Activated B cell treated with CpG ODN at 0.5 μM for 24 hours (primary cell): ENCODE data around the gene ERAP2. TPM values are rescaled to one million over a fixed set of nuclear protein-coding genes. Genes with fewer than 3 reads are reported as not detected.

Source experiments
- ATAC-seq: fragments of 200-7000 bp; cut with Tn5 transposase; one replicate; pipeline ENCODE4 v1.10.0; 2021; ENCODE audit warnings: low read depth, mild to moderate bottlenecking, moderate library complexity
- CTCF ChIA-PET: fragments of 350-600 bp; sonication (Branson Sonifier 250); formaldehyde crosslinking; loops from one replicate; lab custom pipeline; 2021; ENCODE audit warnings: antibody characterized with exemption; lab: Charles Lee
- POLR2A ChIA-PET: fragments of 350-600 bp; sonication (Branson Sonifier 250); formaldehyde crosslinking; loops from one replicate; lab custom pipeline; 2021; ENCODE audit warnings: antibody characterized with exemption; lab: Charles Lee
- DNase-seq: peaks from one replicate; pipeline ENCODE4 v3.0.0; 2022
- H3K27ac Mint-ChIP-seq: one replicate; pipeline ENCODE4 v1.8.0; 2020; ENCODE audit warnings: mixed read lengths
- H3K27me3 Mint-ChIP-seq: one replicate; pipeline ENCODE4 v1.8.0; 2021; ENCODE audit warnings: mixed read lengths
- H3K36me3 Mint-ChIP-seq: one replicate; pipeline ENCODE4 v1.8.0; 2021; ENCODE audit warnings: low read depth, mixed read lengths
- H3K4me1 Mint-ChIP-seq: one replicate; pipeline ENCODE4 v1.8.0; 2021; ENCODE audit warnings: mixed read lengths
- H3K4me3 Mint-ChIP-seq: one replicate; pipeline ENCODE4 v1.8.0; 2020; ENCODE audit warnings: mild to moderate bottlenecking, mixed read lengths
- H3K9me3 Mint-ChIP-seq: one replicate; pipeline ENCODE4 v1.8.0; 2020; ENCODE audit warnings: mixed read lengths
- intact Hi-C: fragments of 100-400 bp; cut with micrococcal nuclease; formaldehyde crosslinking; loops from one replicate; pipeline ENCODE4 v1.15.1; 2024
- total RNA-seq: library from RNA; stranded (reverse); gene quantifications from 2 replicates; pipeline ENCODE4 v1.2.3, GENCODE V29; 2022
- TF ChIP-seq, protein P1 (sequence below): fragments of 200-600 bp; IDR thresholded peaks from one replicate; pipeline ENCODE4 v1.8.0; 2022; ENCODE audit warnings: antibody characterized with exemption, mild to moderate bottlenecking

ERAP2 gene
- total RNA-seq, 1 donor from 2014 or later: 80.9 TPM

DNA sequence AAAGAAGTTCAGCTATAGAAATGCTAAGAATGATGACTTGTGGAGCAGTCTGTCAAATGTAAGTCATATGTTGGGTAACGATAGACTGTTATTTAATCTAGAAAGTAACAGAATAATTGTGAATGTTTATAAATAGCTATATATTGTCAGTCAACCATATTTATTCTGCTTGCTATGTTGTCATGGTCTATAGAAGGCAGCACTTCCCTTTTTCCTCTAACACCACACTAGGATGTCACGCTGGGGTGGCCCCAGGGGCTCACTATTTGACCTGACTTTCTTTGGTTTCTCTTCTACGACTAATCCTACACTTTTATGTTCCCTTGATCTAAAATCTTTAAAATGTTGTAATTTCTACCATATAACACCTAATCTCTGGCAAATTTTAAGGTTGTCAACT, 20.5 kb downstream of the ERAP2 start:
- CTCF ChIA-PET: interaction anchor here (0.9 to 4.9 kb wide), 8 partner anchors 21 to 265 kb away, joined by 3 to 66 read pairs (median 4); partner anchors contain the start of genes ERAP1, ERAP2 and LNPEP
- DNase-seq (peak; percentile 39), ATAC-seq (peak; percentile 94)
- POLR2A ChIA-PET: interaction anchor here (0.6 to 3.6 kb wide), 20 partner anchors 9 to 286 kb away, joined by 3 to 62 read pairs (median 7); partner anchors contain the start of genes ERAP1, ERAP2, LNPEP and RIOK2
- intact Hi-C loops: loop anchor here (1.0 kb wide), 8 partner anchors 11 to 112 kb away; partner anchors contain the start of genes ERAP1 and ERAP2
- Mint-ChIP-seq H3K36me3 (peaks cover 76% of the 10 kb centered on the region), H3K9me3 (no peaks in the 10 kb centered on the region), H3K27ac (peak overlapping the region; percentile 93), H3K4me1 (peaks cover 54% of the 10 kb centered on the region), H3K4me3 (peak overlapping the region; percentile 80), H3K27me3 (no peaks in the 10 kb centered on the region)
- TF ChIP-seq, protein P1, sequence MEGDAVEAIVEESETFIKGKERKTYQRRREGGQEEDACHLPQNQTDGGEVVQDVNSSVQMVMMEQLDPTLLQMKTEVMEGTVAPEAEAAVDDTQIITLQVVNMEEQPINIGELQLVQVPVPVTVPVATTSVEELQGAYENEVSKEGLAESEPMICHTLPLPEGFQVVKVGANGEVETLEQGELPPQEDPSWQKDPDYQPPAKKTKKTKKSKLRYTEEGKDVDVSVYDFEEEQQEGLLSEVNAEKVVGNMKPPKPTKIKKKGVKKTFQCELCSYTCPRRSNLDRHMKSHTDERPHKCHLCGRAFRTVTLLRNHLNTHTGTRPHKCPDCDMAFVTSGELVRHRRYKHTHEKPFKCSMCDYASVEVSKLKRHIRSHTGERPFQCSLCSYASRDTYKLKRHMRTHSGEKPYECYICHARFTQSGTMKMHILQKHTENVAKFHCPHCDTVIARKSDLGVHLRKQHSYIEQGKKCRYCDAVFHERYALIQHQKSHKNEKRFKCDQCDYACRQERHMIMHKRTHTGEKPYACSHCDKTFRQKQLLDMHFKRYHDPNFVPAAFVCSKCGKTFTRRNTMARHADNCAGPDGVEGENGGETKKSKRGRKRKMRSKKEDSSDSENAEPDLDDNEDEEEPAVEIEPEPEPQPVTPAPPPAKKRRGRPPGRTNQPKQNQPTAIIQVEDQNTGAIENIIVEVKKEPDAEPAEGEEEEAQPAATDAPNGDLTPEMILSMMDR: no peak

DNA sequence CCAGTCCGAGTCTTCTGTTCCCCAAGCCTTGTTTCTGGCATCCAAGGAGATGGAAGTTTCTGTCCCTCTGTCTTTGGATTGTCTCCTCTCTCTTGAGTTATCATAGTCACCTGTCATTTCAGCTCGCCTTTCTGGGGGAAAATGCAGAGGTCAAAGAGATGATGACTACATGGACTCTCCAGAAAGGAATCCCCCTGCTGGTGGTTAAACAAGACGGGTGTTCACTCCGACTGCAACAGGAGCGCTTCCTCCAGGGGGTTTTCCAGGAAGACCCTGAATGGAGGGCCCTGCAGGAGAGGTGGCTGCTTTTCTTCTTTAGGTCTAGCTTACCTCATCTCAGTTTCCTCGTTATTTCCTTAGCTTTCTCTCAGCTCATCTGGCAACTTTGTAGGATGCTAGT, 25.1 kb downstream of the ERAP2 start:
- Mint-ChIP-seq H3K4me3 (no peak overlapping the region), H3K36me3 (peaks cover 76% of the 10 kb centered on the region), H3K27ac (peak overlapping the region; percentile 62), H3K27me3 (no peaks in the 10 kb centered on the region), H3K9me3 (no peaks in the 10 kb centered on the region), H3K4me1 (peaks cover 34% of the 10 kb centered on the region)
- TF ChIP-seq, protein P1: no peak
- DNase-seq (no peak), ATAC-seq (no peak)
- POLR2A ChIA-PET: interaction anchor here (1.2 kb wide), 1 partner anchor 24 kb away, joined by 3 read pairs; no protein-coding TSS in a partner anchor
- intact Hi-C loops: loop anchor here (1.0 kb wide), 1 partner anchor 32 kb away; no protein-coding TSS in a partner anchor
- CTCF ChIA-PET: interaction anchor here (0.8 to 4.1 kb wide), 5 partner anchors 24 to 35 kb away, joined by 3 to 41 read pairs (median 4); no protein-coding TSS in a partner anchor

DNA sequence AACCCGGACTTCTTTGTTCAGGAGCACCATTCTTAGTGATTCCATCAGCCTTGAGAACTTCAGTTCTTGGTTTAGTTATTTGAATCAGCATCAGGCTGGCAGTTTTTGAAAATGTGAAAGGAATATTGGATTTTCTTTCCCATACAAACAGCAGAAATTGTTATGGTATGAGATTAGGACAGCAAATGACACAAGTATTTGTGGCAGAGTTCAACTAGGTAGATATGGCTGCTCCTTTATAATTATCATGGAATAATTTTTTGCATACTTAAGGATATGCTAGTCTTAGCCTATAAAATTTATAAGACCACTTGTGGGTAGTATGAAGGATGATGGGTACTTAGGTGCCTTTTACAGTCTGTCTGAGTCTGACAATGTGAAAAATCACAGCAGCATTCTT, 25.5 kb downstream of the ERAP2 start:
- Mint-ChIP-seq H3K27me3 (no peaks in the 10 kb centered on the region), H3K9me3 (no peaks in the 10 kb centered on the region)

DNA sequence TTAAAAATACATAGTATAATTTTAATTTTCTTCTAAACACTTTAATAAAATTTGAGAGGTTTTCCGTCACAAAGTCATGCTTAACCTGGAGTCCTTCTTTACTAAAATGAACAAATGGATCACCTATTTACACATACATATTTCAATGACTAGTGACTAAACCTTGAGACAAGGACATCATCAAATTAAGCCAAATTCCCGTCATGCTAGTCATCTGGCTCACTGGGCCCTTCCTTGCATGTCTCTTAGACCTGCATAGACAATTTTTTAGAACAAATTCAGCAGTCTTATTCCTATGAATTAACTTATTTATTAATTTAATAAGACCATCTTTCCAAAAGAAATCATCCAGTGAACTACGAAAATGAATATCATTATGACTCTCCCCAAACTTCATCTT, 26.6 kb downstream of the ERAP2 start:
- ChIA-PET CTCF (interaction anchor here (4.1 kb wide), 1 partner anchor 34 kb away, joined by 41 read pairs; no protein-coding TSS in a partner anchor), POLR2A (interaction anchor here (2.8 kb wide), 1 partner anchor 95 kb away, joined by 7 read pairs; the partner anchor contains the start of gene ERAP1)
- Mint-ChIP-seq H3K9me3 (no peaks in the 10 kb centered on the region), H3K4me3 (no peak overlapping the region), H3K36me3 (peaks cover 71% of the 10 kb centered on the region), H3K27me3 (no peaks in the 10 kb centered on the region), H3K4me1 (peaks cover 23% of the 10 kb centered on the region), H3K27ac (no peak overlapping the region)
- ATAC-seq (no peak), DNase-seq (no peak)
- intact Hi-C loops: no loop called here
- TF ChIP-seq, protein P1: no peak

More for the DNA sequence above, 25.5 kb downstream of the ERAP2 start:
- Mint-ChIP-seq H3K36me3 (peaks cover 76% of the 10 kb centered on the region), H3K4me3 (no peak overlapping the region), H3K27ac (peak overlapping the region; percentile 62), H3K4me1 (peaks cover 29% of the 10 kb centered on the region)
- ATAC-seq (no peak), DNase-seq (no peak)
- TF ChIP-seq, protein P1: no peak
- CTCF ChIA-PET: interaction anchor here (1.0 to 4.1 kb wide), 4 partner anchors 24 to 33 kb away, joined by 3 to 41 read pairs (median 5); no protein-coding TSS in a partner anchor
- intact Hi-C loops: loop anchor here (1.0 kb wide), 1 partner anchor 33 kb away; no protein-coding TSS in a partner anchor
- POLR2A ChIA-PET: no interaction called here

DNA sequence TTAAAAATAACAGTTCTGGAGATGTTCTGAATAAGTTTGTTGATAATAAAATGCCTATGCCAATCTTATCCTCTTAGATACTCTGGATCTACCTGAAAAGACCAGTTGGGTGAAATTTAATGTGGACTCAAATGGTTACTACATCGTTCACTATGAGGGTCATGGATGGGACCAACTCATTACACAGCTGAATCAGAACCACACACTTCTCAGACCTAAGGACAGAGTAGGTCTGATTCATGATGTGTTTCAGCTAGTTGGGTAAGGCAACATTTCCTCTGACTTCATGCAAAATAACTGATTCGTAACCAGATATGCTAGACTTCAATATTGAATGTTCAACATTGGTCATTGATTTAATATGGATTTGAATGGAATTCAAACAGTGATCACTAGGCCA, 27.0 kb downstream of the ERAP2 start:
- intact Hi-C loops: no loop called here
- Mint-ChIP-seq H3K36me3 (peaks cover 75% of the 10 kb centered on the region), H3K4me1 (peaks cover 23% of the 10 kb centered on the region), H3K4me3 (no peak overlapping the region), H3K9me3 (no peaks in the 10 kb centered on the region), H3K27me3 (no peaks in the 10 kb centered on the region), H3K27ac (no peak overlapping the region)
- ChIA-PET CTCF (interaction anchor here (4.1 kb wide), 1 partner anchor 35 kb away, joined by 41 read pairs; no protein-coding TSS in a partner anchor), POLR2A (interaction anchor here (0.6 to 2.8 kb wide), 2 partner anchors 33 to 95 kb away, joined by 3 to 7 read pairs; partner anchors contain the start of genes ERAP1 and LNPEP)
- TF ChIP-seq, protein P1: no peak
- DNase-seq (no peak), ATAC-seq (no peak)
